Measurements from ENCODE around the gene PSMB11.

DNA sequence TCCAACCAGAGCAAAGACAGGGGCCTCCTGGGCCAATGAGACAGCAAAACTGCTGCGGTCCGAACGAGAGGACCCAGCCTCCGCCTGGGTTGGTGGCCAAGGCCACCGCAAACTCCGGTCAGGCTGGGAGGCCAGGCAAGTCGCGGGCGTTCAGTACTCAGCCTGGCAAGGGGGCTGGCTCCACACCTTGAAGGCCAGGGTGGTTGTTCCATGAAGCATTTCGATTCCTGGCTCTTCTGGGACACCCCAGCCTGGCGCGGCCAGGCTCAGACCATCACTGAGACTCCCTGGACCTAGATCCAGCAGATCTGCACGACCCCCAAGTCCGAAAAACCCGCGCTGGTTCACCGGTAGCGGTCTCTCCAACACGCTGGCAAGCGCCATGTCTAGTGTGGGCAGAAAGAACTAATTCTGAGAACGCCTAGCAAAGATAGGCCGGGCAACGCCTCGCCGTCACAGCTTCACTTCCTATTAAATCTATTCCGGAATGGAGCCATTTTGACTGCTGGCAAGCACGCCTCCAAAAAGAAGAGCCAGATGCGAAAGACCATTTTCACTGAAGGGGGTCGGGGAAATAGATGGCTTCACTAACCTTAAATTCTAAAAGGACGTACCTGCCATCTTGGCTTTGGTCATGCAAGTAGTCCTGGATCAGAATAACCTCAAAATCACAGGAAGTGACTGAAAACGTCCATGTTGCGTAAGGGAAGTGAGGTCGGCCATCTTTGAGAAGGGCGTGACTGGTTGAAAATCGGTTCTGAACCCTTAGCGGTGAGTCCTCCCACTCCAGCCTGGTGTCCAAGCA lies 7.3 kb upstream of the PSMB11 start, which contains the start of gene PSMB5:
- TF ChIP-seq, protein P1, sequence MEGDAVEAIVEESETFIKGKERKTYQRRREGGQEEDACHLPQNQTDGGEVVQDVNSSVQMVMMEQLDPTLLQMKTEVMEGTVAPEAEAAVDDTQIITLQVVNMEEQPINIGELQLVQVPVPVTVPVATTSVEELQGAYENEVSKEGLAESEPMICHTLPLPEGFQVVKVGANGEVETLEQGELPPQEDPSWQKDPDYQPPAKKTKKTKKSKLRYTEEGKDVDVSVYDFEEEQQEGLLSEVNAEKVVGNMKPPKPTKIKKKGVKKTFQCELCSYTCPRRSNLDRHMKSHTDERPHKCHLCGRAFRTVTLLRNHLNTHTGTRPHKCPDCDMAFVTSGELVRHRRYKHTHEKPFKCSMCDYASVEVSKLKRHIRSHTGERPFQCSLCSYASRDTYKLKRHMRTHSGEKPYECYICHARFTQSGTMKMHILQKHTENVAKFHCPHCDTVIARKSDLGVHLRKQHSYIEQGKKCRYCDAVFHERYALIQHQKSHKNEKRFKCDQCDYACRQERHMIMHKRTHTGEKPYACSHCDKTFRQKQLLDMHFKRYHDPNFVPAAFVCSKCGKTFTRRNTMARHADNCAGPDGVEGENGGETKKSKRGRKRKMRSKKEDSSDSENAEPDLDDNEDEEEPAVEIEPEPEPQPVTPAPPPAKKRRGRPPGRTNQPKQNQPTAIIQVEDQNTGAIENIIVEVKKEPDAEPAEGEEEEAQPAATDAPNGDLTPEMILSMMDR (IDR thresholded peaks at IDR 0.05), result no peak
- no peak for TF ChIP-seq EZH2 (IDR thresholded peaks at IDR 0.05)

Data from neural progenitor cell (in vitro differentiated cells).